HepG2 (cell line): ENCODE data around the gene TMEM198. TPM values are rescaled to one million over a fixed set of nuclear protein-coding genes. Genes with fewer than 3 reads are reported as not detected.

Source experiments
- ATAC-seq: fragments of 200-7000 bp; cut with Tn5 transposase; 3 replicates; pipeline ENCODE4 v1.9.1; 2020; ENCODE audit warnings: mild to moderate bottlenecking, moderate library complexity
- BruUV-seq: library from RNA; stranded (reverse); fragments of 400-500 nt; replicated peaks from 2 replicates; lab custom pipeline; 2021; lab: Mats Ljungman, UMichigan
- CTCF ChIA-PET: fragments of 300-600 bp; formaldehyde crosslinking; extraction: SDS; loops from one replicate; lab custom pipeline; 2021; ENCODE audit warnings: low total read pairs, inconsistent platforms, low intra/inter-chr PET ratio; lab: Yijun Ruan, JAX
- POLR2A ChIA-PET: fragments of 350-600 bp; sonication (Branson Sonifier 250); formaldehyde crosslinking; loops from one replicate; lab custom pipeline; 2020; ENCODE audit warnings: antibody characterized with exemption, inconsistent platforms; lab: Yijun Ruan, JAX
- DNase-seq: peaks from one replicate; pipeline ENCODE4 v3.0.0-alpha.2; 2015; ENCODE audit warnings: low spot score
- FAIRE-seq: peaks from 3 replicates; lab custom pipeline; 2011; peaks lifted over from hg19 to GRCh38; lab: Jason Lieb, UNC
- H2AFZ ChIP-seq: one replicate; pipeline ENCODE4 v1.6.1; 2011; ENCODE audit warnings: low read length, inconsistent platforms
- H3K27ac ChIP-seq: fragments of 300-600 bp; 3 replicates; pipeline ENCODE4 v1.8.0; 2011; ENCODE audit warnings: mixed run types, mild to moderate bottlenecking, mixed read lengths, low read length, inconsistent platforms; ENCODE audit not compliant: insufficient read depth; ENCODE audit errors: extremely low read length
- H3K27me3 ChIP-seq, 2 experiments: fragments of 200-600 bp in 1 of 2; 2 replicates in 1 of 2; 3 replicates in 1 of 2; pipeline versions ENCODE4 v1.6.0 to v1.8.0; 2011; ENCODE audit warnings: low read length in 2 of 2, mild to moderate bottlenecking in 2 of 2, moderate library complexity in 2 of 2, inconsistent platforms in 1 of 2; ENCODE audit not compliant: insufficient read depth in 2 of 2, control insufficient read depth in 1 of 2
- H3K36me3 ChIP-seq, 2 experiments: fragments of 200-600 bp in 1 of 2; replicated peaks in 1 of 2; 2 replicates in 1 of 2; 3 replicates in 1 of 2; pipeline versions ENCODE4 v1.5.1 to v1.8.0; 2011; ENCODE audit warnings: low read length in 2 of 2, inconsistent platforms in 1 of 2; ENCODE audit not compliant: insufficient read depth in 2 of 2, control insufficient read depth in 1 of 2
- H3K4me1 ChIP-seq: 2 replicates; pipeline ENCODE4 v1.5.1; 2012; ENCODE audit warnings: low read length, inconsistent platforms; ENCODE audit not compliant: insufficient read depth
- H3K4me2 ChIP-seq: 2 replicates; pipeline ENCODE4 v1.6.0; 2011; ENCODE audit warnings: low read depth, low read length, inconsistent platforms
- H3K4me3 ChIP-seq, 3 experiments: fragments of 200-600 bp in 1 of 3; sonication (generic), shearing (Covaris generic) in 1 of 3; replicated peaks in 1 of 3; 2 replicates each; pipeline ENCODE4 v1.5.1; 2011 to 2016; ENCODE audit warnings: low read length in 3 of 3, inconsistent platforms in 2 of 3, low read depth in 2 of 3, mild to moderate bottlenecking in 2 of 3, control low read depth in 1 of 3, mixed read lengths in 1 of 3; ENCODE audit not compliant: insufficient read depth in 1 of 3
- H3K79me2 ChIP-seq: one replicate; pipeline ENCODE4 v1.6.1; 2011; ENCODE audit warnings: low read length, inconsistent platforms; ENCODE audit not compliant: insufficient read depth
- H3K9ac ChIP-seq: 2 replicates; pipeline ENCODE4 v1.6.0; 2011; ENCODE audit warnings: mild to moderate bottlenecking, low read depth, low read length, inconsistent platforms; ENCODE audit not compliant: insufficient read depth
- H3K9me3 ChIP-seq: 2 replicates; pipeline ENCODE4 v1.5.1; 2012; ENCODE audit warnings: mild to moderate bottlenecking, low read length
- H4K20me1 ChIP-seq: 2 replicates; pipeline ENCODE4 v1.6.0; 2011; ENCODE audit warnings: inconsistent platforms, mild to moderate bottlenecking, low read length, moderate library complexity; ENCODE audit not compliant: insufficient read depth
- EEA1 ChIP-seq: sonication (generic); formaldehyde crosslinking; IDR thresholded peaks from 2 replicates; pipeline ENCODE4 v1.5.1; 2020; ENCODE audit warnings: mild to moderate bottlenecking, missing genetic modification reagents, borderline replicate concordance
- ELF3 ChIP-seq: IDR thresholded peaks from 2 replicates; pipeline ENCODE4 v1.6.1; 2016; ENCODE audit warnings: missing genetic modification reagents, missing compliant biosample characterization
- IRF2 ChIP-seq: IDR thresholded peaks from 2 replicates; pipeline ENCODE4 v1.6.1; 2018; ENCODE audit warnings: missing genetic modification reagents, missing compliant biosample characterization
- KDM2A ChIP-seq: sonication (generic); formaldehyde crosslinking; IDR thresholded peaks from 2 replicates; pipeline ENCODE4 v1.4.0; 2020; ENCODE audit warnings: low read depth, missing genetic modification reagents, borderline replicate concordance
- KLF9 ChIP-seq: IDR thresholded peaks from 2 replicates; pipeline ENCODE4 v1.6.1; 2016; ENCODE audit warnings: low read depth
- MAFF ChIP-seq: IDR thresholded peaks from 2 replicates; pipeline ENCODE4 v1.6.1; 2011; ENCODE audit warnings: low read depth, low read length, improper control_type of control experiment
- MAFK ChIP-seq, 2 experiments: IDR thresholded peaks in 1 of 2; conservative IDR thresholded peaks in 1 of 2; 2 replicates each; pipeline ENCODE4 v1.6.1; 2011; ENCODE audit warnings: improper control_type of control experiment in 2 of 2, low read length in 2 of 2
- TEAD3 ChIP-seq: optimal IDR thresholded peaks from 2 replicates; pipeline ENCODE3; 2016; ENCODE audit warnings: borderline replicate concordance
- ZNF33B ChIP-seq: sonication (generic); formaldehyde crosslinking; IDR thresholded peaks from 2 replicates; pipeline ENCODE4 v1.5.1; 2020; ENCODE audit warnings: mild to moderate bottlenecking, missing genetic modification reagents
- ZNF629 ChIP-seq: sonication (generic); formaldehyde crosslinking; conservative IDR thresholded peaks from 2 replicates; pipeline ENCODE4 v1.5.0; 2020; ENCODE audit warnings: missing genetic modification reagents
- ZNF746 ChIP-seq: sonication (generic); formaldehyde crosslinking; IDR thresholded peaks from 2 replicates; pipeline ENCODE4 v1.8.0; 2022; ENCODE audit warnings: mild to moderate bottlenecking, missing genetic modification reagents
- WGBS: methylation state at CpG from one replicate; pipeline ENCODE4 v1.1.6; 2017; ENCODE audit warnings: low lambda C conversion rate; 5-methylcytosine and 5-hydroxymethylcytosine counted together
- in situ Hi-C: cut with HindIII; loops from 2 replicates; pipeline ENCODE4 v1.10.0; 2017; ENCODE audit warnings: low pct_unique_long_range_greater_than_20kb; ENCODE audit not compliant: extremely low pct_ligation_motif_present
- intact Hi-C: fragments of 100-400 bp; cut with micrococcal nuclease; formaldehyde crosslinking; loops from one replicate; pipeline ENCODE4 v1.10.0; 2022; ENCODE audit not compliant: unreplicated experiment
- polyA plus RNA-seq, 8 experiments: library from polyadenylated mRNA; depleted of rRNA in 3 of 8; stranded (reverse) in 7 of 8; unstranded in 1 of 8; fragments of >200 nt; fragmentation: Illumina TruSeq in 4 of 8; extraction: Trizol in 4 of 8; gene quantifications; 2 replicates each; pipeline versions ENCODE4 v1.2.1 to v1.2.3, GENCODE V29; 2011 to 2016; ENCODE audit warnings: low read depth in 4 of 8, missing spikeins in 1 of 8, mixed read lengths in 1 of 8; ENCODE audit not compliant: insufficient read depth in 1 of 8
- total RNA-seq, 5 experiments: library from RNA; depleted of rRNA; stranded (reverse); fragments of >200 nt; fragmentation: Illumina TruSeq; extraction: Trizol; gene quantifications; 2 replicates each; pipeline ENCODE4 v1.2.3, GENCODE V29; 2016; ENCODE audit warnings: low read depth in 1 of 5
- TF ChIP-seq, protein P1 (sequence below): sonication (generic); formaldehyde crosslinking; IDR thresholded peaks from 2 replicates; pipeline ENCODE4 v1.5.0; 2020; ENCODE audit warnings: mild to moderate bottlenecking, missing genetic modification reagents
- TF ChIP-seq, protein P2 (sequence below): sonication (generic); formaldehyde crosslinking; IDR thresholded peaks from 2 replicates; pipeline ENCODE4 v1.5.1; 2020; ENCODE audit warnings: mild to moderate bottlenecking, moderate library complexity, missing genetic modification reagents
- TF ChIP-seq, protein P3 (sequence below): fragments of 450-650 bp; IDR thresholded peaks from 2 replicates; pipeline ENCODE4 v1.6.1; 2016
- TF ChIP-seq, protein P4 (sequence below): sonication (generic); formaldehyde crosslinking; IDR thresholded peaks from 2 replicates; pipeline ENCODE4 v1.8.1; 2023; ENCODE audit warnings: mild to moderate bottlenecking, missing genetic modification reagents
- TF ChIP-seq, protein P5 (sequence below): IDR thresholded peaks from 2 replicates; pipeline ENCODE4 v1.6.1; 2016; ENCODE audit warnings: missing compliant biosample characterization, missing genetic modification reagents, borderline replicate concordance

The TMEM198 gene
- total and polyA plus RNA-seq, 2 of the 13 experiments (the other 11 are each of a cell fraction or from before 2014, with no cell fraction given): 17.3 to 23.5 TPM

DNA sequence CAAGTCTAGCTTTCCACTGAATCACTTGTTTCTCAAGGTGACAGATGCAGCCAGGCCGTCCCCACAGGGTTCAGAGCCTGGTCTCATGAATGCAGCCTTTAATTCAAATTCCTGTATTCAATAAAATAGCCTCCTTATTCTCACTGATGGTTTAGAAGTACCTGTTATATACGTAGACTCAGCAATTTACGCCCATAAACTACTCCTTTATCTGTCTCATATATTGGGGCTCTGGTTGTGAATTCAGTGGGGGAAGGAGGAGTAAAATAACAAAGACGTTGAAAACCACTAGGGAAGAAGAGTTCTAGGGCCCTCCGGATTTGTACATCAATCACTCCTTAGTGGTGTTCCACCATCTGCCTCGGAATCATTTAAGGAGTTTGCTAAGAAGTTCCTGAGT lies 25.8 kb downstream of the TMEM198 start:
- Histone ChIP-seq H3K4me1 (peaks cover 62% of the 10 kb centered on the region), H3K4me2 (peak overlapping the region; percentile 88), H3K27ac (no peak overlapping the region), H3K9me3 (no peaks in the 10 kb centered on the region), H4K20me1 (no peaks in the 10 kb centered on the region), H3K4me3 (peak overlapping the region; percentile 90 to 95 (median 94); a peak in 5 of 6 replicates), H3K79me2 (peaks cover 21% of the 10 kb centered on the region), H3K36me3 (peaks cover 8 to 31% of the 10 kb centered on the region in 2 experiments), H2AFZ (no peak overlapping the region), H3K9ac (peak overlapping the region; percentile 88; the same call in 1 of the 2 replicates), H3K27me3 (no peaks in the 10 kb centered on the region)
- ATAC-seq (no peak), FAIRE-seq (no peak), DNase-seq (no peak)
- intact Hi-C loops (no loop called here), in situ Hi-C loops (no loop called here)
- POLR2A ChIA-PET: interaction anchor here (1.5 to 3.2 kb wide), 2 partner anchors 17 to 28 kb away, joined by 3 to 150 read pairs; partner anchors contain the start of gene STK11IP
- TF ChIP-seq TEAD3 (no peak), ZNF629 (CRISPR knock-in tag) (no peak), KDM2A (CRISPR knock-in tag) (no peak), MAFK (conservative IDR thresholded peaks at IDR 0.05 in 1 of 2, IDR thresholded peaks at IDR 0.05 in 1 of 2; ENCODE audit: low read length in 2 of 2) (peak; percentile 83 to 84), IRF2 (CRISPR knock-in tag) (no peak), EEA1 (CRISPR knock-in tag) (no peak), MAFF (peak; percentile 74), KLF9 (CRISPR knock-in tag) (no peak), ELF3 (CRISPR knock-in tag) (no peak), ZNF746 (CRISPR knock-in tag) (no peak), ZNF33B (CRISPR knock-in tag) (no peak)
- TF ChIP-seq, protein P1, sequence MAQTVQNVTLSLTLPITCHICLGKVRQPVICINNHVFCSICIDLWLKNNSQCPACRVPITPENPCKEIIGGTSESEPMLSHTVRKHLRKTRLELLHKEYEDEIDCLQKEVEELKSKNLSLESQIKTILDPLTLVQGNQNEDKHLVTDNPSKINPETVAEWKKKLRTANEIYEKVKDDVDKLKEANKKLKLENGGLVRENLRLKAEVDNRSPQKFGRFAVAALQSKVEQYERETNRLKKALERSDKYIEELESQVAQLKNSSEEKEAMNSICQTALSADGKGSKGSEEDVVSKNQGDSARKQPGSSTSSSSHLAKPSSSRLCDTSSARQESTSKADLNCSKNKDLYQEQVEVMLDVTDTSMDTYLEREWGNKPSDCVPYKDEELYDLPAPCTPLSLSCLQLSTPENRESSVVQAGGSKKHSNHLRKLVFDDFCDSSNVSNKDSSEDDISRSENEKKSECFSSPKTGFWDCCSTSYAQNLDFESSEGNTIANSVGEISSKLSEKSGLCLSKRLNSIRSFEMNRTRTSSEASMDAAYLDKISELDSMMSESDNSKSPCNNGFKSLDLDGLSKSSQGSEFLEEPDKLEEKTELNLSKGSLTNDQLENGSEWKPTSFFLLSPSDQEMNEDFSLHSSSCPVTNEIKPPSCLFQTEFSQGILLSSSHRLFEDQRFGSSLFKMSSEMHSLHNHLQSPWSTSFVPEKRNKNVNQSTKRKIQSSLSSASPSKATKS (CRISPR knock-in tag): no peak
- TF ChIP-seq, protein P2, sequence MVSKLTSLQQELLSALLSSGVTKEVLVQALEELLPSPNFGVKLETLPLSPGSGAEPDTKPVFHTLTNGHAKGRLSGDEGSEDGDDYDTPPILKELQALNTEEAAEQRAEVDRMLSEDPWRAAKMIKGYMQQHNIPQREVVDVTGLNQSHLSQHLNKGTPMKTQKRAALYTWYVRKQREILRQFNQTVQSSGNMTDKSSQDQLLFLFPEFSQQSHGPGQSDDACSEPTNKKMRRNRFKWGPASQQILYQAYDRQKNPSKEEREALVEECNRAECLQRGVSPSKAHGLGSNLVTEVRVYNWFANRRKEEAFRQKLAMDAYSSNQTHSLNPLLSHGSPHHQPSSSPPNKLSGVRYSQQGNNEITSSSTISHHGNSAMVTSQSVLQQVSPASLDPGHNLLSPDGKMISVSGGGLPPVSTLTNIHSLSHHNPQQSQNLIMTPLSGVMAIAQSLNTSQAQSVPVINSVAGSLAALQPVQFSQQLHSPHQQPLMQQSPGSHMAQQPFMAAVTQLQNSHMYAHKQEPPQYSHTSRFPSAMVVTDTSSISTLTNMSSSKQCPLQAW (CRISPR knock-in tag): 0 out of 2 replicates have a peak, but pooled peaks have one; percentile 17
- TF ChIP-seq, protein P3, sequence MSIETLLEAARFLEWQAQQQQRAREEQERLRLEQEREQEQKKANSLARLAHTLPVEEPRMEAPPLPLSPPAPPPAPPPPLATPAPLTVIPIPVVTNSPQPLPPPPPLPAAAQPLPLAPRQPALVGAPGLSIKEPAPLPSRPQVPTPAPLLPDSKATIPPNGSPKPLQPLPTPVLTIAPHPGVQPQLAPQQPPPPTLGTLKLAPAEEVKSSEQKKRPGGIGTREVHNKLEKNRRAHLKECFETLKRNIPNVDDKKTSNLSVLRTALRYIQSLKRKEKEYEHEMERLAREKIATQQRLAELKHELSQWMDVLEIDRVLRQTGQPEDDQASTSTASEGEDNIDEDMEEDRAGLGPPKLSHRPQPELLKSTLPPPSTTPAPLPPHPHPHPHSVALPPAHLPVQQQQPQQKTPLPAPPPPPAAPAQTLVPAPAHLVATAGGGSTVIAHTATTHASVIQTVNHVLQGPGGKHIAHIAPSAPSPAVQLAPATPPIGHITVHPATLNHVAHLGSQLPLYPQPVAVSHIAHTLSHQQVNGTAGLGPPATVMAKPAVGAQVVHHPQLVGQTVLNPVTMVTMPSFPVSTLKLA: no peak
- TF ChIP-seq, protein P4, sequence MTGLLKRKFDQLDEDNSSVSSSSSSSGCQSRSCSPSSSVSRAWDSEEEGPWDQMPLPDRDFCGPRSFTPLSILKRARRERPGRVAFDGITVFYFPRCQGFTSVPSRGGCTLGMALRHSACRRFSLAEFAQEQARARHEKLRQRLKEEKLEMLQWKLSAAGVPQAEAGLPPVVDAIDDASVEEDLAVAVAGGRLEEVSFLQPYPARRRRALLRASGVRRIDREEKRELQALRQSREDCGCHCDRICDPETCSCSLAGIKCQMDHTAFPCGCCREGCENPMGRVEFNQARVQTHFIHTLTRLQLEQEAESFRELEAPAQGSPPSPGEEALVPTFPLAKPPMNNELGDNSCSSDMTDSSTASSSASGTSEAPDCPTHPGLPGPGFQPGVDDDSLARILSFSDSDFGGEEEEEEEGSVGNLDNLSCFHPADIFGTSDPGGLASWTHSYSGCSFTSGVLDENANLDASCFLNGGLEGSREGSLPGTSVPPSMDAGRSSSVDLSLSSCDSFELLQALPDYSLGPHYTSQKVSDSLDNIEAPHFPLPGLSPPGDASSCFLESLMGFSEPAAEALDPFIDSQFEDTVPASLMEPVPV: no peak
- TF ChIP-seq, protein P5, sequence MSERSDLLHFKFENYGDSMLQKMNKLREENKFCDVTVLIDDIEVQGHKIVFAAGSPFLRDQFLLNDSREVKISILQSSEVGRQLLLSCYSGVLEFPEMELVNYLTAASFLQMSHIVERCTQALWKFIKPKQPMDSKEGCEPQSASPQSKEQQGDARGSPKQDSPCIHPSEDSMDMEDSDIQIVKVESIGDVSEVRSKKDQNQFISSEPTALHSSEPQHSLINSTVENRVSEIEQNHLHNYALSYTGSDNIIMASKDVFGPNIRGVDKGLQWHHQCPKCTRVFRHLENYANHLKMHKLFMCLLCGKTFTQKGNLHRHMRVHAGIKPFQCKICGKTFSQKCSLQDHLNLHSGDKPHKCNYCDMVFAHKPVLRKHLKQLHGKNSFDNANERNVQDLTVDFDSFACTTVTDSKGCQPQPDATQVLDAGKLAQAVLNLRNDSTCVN (CRISPR knock-in tag): no peak
- WGBS: 88% methylated on average over 6 of the region's 6 CpGs
- CTCF ChIA-PET: interaction anchor here (2.9 kb wide), 1 partner anchor 73 kb away, joined by 13 read pairs; no protein-coding TSS in a partner anchor
- BruUV-seq: no TSS peak
